ENCODE results near the gene MTREX.
"Not testable (repeated sequence)": the region's sequence is repeated elsewhere in the genome, so short reads cannot be mapped to it uniquely, and the experiment has no call there.

Gene MTREX

GRCh38 chr5:55307383-55308253 lies at the start of gene MTREX, which contains the start of gene DHX29:
TSS of gene MTREX (plus strand) at chr5:55307989. CDS start at chr5:55308014, 25 bp downstream.
TSS of gene DHX29 (minus strand) at chr5:55307694. CDS start at chr5:55307573, 121 bp downstream.
- DNase-seq: peak; percentile 95

- DNase-seq: no peak
These were observed 49.5 kb upstream of the MTREX start for GRCh38 chr5:55258339-55258738.

- no peak for DNase-seq
These were observed 31.0 kb upstream of the MTREX start for GRCh38 chr5:55276771-55277170.

- peak; percentile 52 for DNase-seq
These were observed 29.0 kb upstream of the MTREX start for GRCh38 chr5:55278778-55279177.

GRCh38 chr5:55286411-55286933 lies 21.3 kb upstream of the MTREX start:
- DNase-seq: no peak

- no peak for DNase-seq
These were observed 18.0 kb upstream of the MTREX start for GRCh38 chr5:55289808-55290207.

- no peak for DNase-seq
These were observed 16.8 kb upstream of the MTREX start for GRCh38 chr5:55290991-55291390.

GRCh38 chr5:55294935-55295334 lies 12.9 kb upstream of the MTREX start:
- DNase-seq: no peak

- no peak for DNase-seq
These were observed 6.9 kb upstream of the MTREX start for GRCh38 chr5:55300890-55301289.

GRCh38 chr5:55303238-55303690 lies 4.5 kb upstream of the MTREX start:
- DNase-seq: peak; percentile 96

- DNase-seq: no peak
These were observed 3.2 kb upstream of the MTREX start for GRCh38 chr5:55304584-55304983.

GRCh38 chr5:55305345-55305744 lies 2.4 kb upstream of the MTREX start:
- DNase-seq: no peak

- DNase-seq: no peak
These were observed 977 bp upstream of the MTREX start for GRCh38 chr5:55306641-55307382.

- DNase-seq: no peak
These were observed 556 bp downstream of the MTREX start for GRCh38 chr5:55308254-55308836.

- no peak for DNase-seq
These were observed 6.3 kb downstream of the MTREX start for GRCh38 chr5:55313870-55314617.

- no peak for DNase-seq
These were observed 8.5 kb downstream of the MTREX start for GRCh38 chr5:55316289-55316688.

- no peak for DNase-seq
These were observed 9.0 kb downstream of the MTREX start for GRCh38 chr5:55316837-55317236.

GRCh38 chr5:55318237-55318636 lies 10.4 kb downstream of the MTREX start:
- DNase-seq: not testable (repeated sequence)

GRCh38 chr5:55319491-55319890 lies 11.7 kb downstream of the MTREX start:
- DNase-seq: peak; percentile 62

- no peak for DNase-seq
These were observed 12.8 kb downstream of the MTREX start for GRCh38 chr5:55320571-55320970.

GRCh38 chr5:55324006-55324405 lies 16.2 kb downstream of the MTREX start:
- DNase-seq: no peak

GRCh38 chr5:55324815-55325418 lies 17.1 kb downstream of the MTREX start:
- peak; percentile 56 for DNase-seq
